ENCODE results near the gene SCUBE1.

The SCUBE1 gene

GRCh38 chr22:43326331-43327156, 16.6 kb downstream of the SCUBE1 start:
- DNase-seq = no peak

- no peak for DNase-seq
These were observed 18.0 kb downstream of the SCUBE1 start for GRCh38 chr22:43325176-43325575.

GRCh38 chr22:43320943-43321900, 21.9 kb downstream of the SCUBE1 start:
- DNase-seq = no peak

GRCh38 chr22:43319661-43320486, 23.3 kb downstream of the SCUBE1 start:
- no peak for DNase-seq

- DNase-seq = no peak
These were observed 25.9 kb downstream of the SCUBE1 start for GRCh38 chr22:43317239-43317638.

- no peak for DNase-seq
These were observed 27.4 kb downstream of the SCUBE1 start for GRCh38 chr22:43315687-43316217.

GRCh38 chr22:43314611-43315010, 28.6 kb downstream of the SCUBE1 start:
- no peak for DNase-seq

GRCh38 chr22:43313890-43314474, 29.2 kb downstream of the SCUBE1 start:
- no peak for DNase-seq

- DNase-seq = no peak
These were observed 29.8 kb downstream of the SCUBE1 start for GRCh38 chr22:43313244-43313889.

GRCh38 chr22:43312608-43313007, 30.6 kb downstream of the SCUBE1 start:
- no peak for DNase-seq

- no peak for DNase-seq
These were observed 32.4 kb downstream of the SCUBE1 start for GRCh38 chr22:43310798-43311197.

GRCh38 chr22:43310311-43310710, 32.9 kb downstream of the SCUBE1 start:
- DNase-seq = no peak

- DNase-seq = no peak
These were observed 34.3 kb downstream of the SCUBE1 start for GRCh38 chr22:43308836-43309235.

- DNase-seq = no peak
These were observed 34.9 kb downstream of the SCUBE1 start for GRCh38 chr22:43308060-43308830.

GRCh38 chr22:43305806-43306205, 37.4 kb downstream of the SCUBE1 start:
- DNase-seq = no peak

GRCh38 chr22:43304831-43305590, 38.2 kb downstream of the SCUBE1 start:
- no peak for DNase-seq

GRCh38 chr22:43303751-43304150, 39.4 kb downstream of the SCUBE1 start:
- no peak for DNase-seq

GRCh38 chr22:43303166-43303565, 40.0 kb downstream of the SCUBE1 start:
- DNase-seq = no peak

- no peak for DNase-seq
These were observed 40.6 kb downstream of the SCUBE1 start for GRCh38 chr22:43302531-43303041.

GRCh38 chr22:43301866-43302265, 41.3 kb downstream of the SCUBE1 start:
- no peak for DNase-seq
